GM18520 (cell line): ENCODE results near the gene TAGLN.

Experiments used
- ATAC-seq: cut with Tn5 transposase; IDR thresholded peaks from one replicate; pipeline ENCODE4 v1.9.1; 2021; ENCODE audit not compliant: unreplicated experiment

TAGLN gene

DNA sequence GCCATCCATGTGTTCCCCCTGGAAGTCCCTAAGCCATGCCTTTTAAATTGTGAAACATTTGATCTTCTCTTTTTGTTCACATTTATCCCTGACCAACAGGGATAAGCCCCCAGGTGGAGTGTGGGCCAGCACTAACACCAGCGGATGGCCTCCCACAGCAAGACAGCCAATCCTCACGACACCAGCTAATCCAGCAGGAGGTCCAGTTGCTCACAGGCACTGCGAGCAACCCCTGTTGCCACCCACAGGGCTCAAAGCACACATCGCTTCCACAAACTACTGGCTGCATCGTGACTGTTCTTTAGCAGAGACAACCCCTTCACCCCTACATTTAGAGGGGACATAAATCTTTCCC is 30.7 kb downstream of the TAGLN start:
- ATAC-seq: no peak

DNA sequence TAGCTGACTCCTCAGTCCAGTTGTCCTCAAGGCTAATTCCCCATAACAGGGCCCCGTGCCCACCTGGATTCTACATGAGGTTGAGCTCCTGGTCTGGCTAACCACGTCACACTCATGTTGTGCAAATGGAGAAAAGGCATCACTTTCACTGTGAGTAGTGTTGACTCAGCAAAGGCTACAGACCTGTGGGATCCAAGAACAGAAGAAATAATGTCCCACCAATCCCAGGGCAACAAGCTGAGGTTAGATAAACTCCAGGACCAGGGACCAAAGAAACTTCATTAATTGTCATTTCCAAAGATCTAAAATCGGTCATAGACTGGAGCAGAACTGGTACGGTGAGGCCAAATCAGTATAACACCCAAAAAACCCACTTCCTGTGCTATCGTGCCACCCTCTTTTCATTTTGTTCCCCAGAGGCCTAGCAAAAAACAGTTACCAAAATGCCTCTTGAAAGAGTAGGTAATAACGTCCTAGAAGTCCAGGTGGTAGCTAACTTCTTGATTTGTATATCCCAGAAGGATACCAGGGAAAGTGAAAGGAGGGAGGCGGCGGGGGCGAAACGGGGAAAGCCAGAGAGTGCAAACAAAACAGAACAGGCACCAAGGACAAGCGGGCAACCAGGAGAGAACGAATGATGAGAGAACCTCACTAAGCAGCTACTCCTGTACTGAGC is 31.3 kb downstream of the TAGLN start:
- no peak for ATAC-seq

DNA sequence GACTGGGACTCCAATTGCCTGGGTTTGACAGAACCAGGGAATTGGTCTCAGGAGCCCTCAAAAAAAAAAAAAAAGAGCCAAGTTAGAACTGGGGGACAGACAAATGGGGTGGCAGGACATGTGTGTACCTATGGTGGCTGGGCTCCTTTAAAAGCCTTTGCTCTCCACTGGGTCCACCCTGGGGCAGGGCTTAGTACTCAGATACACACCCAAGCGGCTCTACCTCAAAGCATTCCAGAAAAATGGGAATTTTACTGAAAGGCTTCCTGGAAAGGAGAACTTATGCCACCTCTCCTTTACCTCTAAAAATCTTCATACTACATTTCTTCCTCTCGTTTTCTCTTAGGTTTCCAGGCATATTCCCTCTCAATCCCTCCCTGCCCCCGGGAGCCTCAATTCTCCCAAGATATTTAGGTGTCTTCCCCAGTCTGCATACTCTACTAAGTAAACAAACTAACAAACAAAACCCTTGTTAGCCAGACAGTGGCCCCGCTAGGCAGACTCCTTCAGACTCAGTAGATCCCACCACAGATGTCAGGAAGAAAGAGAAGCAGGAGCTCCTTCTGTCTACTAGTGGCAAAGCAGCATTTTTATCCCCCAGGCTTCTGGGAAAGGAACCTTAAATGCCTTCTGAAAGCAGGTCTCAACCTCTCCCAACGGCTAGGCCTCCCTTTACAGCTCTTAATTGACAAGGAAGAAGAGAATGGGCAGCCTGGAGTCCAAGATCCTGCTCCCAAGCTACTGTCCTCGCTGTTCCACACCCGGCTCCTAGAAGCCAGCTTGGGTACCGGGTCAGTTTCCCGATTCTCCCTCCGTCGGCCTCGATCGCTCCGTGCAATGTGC is 32.0 kb downstream of the TAGLN start:
- no peak for ATAC-seq

DNA sequence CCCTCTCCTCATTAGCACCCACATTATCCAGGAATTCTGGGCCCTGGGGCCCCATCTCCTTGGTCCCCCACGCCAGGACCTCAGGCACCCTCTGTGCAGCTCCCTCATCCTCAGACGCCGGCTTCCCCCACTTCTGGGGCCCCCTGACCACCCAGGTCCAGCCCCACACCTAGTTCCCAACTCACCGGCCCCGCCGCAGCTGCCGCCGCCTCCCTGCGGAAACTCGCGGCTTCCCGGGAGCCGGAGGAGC is 32.6 kb downstream of the TAGLN start, which contains the start of gene PCSK7:
TSS of gene PCSK7 (minus strand) at position 232 of the 250 bp plus-strand sequence. CDS start 2,229 bp downstream, outside the sequence.
- ATAC-seq: no peak

DNA sequence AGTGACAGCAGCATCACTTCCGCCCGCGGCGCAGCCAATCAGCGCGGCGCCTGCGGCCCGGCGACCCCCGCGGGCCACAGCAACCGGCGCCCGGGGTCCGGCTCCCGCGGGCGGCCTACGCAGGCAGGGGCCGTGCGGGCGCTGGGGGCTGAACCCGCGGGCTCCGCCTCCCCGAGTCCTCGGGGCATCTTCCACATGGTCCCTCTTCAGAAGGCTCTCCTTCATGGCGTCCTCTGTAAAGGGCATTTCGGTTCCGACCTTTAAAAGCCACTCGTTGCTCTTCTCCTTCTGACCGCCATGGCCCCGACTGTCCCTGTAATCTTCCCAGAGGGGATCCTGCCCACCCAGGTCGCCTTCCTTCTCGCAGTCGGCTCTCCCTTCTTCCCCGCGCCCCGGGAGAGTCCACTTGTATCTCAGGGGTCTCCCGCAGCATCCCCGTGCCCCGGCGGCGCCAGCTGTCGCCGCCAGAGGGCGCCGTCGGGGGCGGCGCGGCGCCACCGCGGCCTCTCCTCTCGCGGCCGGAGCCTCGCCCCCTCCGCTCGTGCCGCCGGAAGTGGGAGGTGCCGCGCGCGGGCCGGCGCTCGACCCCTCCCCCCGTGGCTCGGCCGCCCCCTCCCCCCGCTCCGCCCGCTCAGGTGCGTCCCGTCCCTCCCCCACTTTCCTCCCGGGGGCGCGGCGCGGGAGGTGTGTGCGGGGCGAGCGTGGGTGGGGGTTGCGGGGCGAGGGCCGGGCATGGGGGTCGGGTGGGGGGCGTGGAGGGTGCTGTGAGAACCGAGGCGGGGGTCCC is 33.1 kb downstream of the TAGLN start, which contains the start of gene RNF214:
TSS of gene RNF214 (plus strand) at position 580 of the 787 bp plus-strand sequence. CDS start 1,602 bp downstream, outside the sequence.
- ATAC-seq: peak; percentile 48

DNA sequence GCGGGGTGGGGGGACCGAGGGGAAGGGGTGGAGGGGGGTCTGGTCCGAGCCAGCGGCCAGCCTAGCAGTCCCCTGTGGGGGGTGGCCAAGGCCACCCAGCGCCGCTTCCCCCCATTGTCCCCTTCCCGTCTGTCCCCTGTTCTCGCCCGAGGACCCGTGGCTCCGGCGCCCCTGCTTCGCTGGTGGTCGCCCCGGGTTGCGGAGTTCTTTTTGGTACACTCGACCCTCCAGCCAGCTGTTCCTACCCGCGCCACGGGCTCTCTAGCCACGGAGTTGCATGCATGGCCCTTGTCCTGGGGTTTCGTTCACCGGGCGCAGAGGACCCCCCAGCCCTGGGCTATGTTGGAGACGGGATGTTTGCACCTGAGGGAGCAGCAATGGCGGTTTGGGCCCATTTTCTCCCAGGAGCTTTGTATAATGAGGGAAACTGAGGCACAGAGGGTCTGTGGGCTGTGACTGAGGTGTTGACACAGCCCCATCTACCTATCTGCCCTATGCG is 33.8 kb downstream of the TAGLN start:
- no peak for ATAC-seq

DNA sequence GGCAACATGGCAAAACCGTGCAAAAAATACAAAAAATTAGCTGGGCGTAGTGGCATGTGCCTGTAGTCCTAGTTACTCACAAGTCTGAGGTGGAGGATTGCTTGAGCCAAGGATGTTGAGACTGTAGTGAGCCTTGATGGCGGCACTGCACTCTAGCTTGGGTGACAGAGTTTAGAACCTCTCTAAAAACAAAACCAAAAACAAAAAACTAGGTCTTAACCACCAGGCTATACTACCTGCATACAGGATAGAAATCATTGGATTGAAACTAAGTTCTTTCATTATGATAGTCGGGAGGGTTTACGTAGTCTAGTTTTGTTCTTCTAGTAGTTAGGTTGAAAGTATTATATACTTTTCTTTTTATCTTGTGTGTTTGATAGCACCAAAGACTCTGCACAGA is 39.1 kb downstream of the TAGLN start:
- ATAC-seq: no peak

DNA sequence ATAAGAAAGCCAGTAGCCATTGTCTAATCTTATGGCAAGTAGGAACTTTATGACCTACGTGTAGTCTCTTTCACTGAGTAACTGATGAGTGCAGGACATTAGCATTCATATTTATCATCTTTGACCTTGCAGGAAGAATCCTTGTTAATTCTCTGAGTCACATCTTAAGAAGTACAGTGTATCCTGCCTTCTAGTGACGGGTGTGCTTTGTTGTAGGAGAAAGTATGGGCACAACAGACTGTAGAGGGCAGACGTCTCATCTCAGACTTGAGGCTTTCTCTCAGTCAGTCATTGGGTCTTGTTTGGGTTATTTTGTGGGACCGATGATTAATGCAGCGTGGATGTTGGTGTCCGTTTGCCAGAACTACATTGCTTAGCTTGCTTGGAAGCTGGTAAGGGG is 40.1 kb downstream of the TAGLN start:
- ATAC-seq: no peak

DNA sequence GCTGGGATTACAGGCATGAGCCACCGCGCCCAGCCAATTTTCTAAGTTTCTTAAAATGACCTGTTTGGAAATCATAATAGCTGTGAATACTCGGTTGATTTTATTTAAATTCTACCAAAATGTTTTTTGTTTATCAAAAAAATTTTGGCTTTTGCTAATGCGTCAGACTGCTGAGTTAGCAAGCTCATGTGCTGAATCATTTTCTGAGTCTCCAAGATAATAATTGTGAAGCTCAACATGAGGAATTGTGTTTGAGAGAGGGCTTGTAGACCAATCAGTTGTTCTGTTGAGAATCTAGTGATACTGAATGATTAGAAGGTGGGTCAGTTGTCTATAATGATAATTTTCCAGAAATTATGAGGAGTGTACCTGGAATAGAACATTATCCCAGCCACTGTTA is 49.2 kb downstream of the TAGLN start:
- no peak for ATAC-seq

DNA sequence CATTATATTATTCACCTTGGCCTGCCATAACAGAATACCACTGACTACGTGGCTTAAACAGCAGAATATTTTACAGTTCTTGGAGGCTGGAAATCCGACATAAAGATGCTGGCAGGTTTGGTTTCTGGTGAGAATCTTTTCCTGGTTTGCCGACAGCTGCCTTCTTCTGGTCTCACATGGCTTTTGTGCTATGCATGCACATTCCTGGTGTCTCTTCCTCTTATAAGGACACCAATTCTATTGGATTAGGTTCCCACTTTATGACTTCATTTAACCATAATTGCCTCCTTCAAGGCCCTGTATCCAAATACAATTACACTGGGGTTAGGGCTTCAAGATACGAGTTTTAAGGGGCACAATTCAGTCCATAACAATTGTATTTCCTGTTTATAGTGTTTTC is 50.4 kb downstream of the TAGLN start:
- ATAC-seq: no peak

DNA sequence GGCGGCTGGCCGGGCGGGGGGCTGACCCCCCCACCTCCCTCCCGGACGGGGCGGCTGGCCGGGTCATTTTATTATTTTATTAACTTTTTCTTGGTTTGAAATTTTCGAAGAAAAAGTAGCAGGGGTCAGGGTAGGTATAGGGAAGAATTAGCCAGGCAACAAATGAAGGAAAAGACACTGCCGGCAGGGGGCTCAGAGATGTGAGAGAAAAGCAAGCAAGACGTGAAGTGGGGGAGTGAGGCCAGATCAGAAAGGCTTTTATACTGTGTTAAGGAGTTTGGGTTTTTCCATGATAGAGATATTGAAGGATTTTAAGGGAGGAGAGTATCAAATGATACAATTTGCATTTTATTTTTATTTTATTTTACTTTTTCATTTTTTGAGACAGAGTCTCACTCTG is 52.3 kb downstream of the TAGLN start:
- no peak for ATAC-seq

DNA sequence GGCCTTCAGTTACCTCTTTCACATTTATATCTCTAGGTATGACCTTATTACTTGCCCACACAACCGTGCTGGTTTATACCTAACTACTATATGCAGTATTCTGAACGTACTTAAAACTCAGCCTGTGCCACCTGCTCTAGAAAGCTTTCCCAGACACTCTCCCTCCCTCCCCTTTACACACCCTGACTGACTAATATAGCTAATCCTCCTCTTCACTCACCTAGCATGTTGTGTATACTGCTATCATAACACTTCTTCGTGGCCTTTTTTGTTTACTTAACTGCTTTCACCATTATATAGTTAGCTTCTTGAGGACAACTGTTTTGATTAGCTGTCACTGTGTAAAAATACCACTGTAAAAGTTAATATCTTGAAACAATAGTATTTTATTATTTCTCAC is 56.8 kb downstream of the TAGLN start:
- ATAC-seq: no peak

DNA sequence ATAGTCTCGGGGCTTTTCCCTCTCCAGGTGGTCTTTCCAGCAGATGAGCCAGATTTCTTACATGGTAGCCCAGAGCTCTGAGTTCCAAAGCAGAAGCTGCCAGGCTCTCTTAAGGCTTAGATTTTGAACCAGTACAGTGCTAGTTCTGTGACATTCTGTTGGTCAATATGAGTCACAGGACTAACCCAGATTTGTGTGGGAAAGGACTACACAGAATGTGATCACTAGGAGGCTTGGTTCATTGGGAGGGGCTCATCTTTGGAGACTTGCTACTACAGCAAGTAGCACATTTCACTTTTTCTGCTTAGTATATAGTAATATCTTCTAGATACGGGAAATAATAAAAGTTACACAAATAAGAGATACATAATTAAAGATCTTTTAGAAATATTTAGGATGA is 57.4 kb downstream of the TAGLN start:
- no peak for ATAC-seq
